ENCODE data around the gene ARID1B. TPM values are rescaled to one million over a fixed set of nuclear protein-coding genes. Genes with fewer than 3 reads are reported as not detected.

ARID1B gene
- total and polyA plus RNA-seq, 10 of the 15 experiments (the other 5 are each of a cell fraction or from before 2014, with no cell fraction given): 24.7 to 133 (median 54.6) TPM

GRCh38 chr6:156842598-156843250 lies 65.5 kb downstream of the ARID1B start (continued):
- TF ChIP-seq, protein P1, sequence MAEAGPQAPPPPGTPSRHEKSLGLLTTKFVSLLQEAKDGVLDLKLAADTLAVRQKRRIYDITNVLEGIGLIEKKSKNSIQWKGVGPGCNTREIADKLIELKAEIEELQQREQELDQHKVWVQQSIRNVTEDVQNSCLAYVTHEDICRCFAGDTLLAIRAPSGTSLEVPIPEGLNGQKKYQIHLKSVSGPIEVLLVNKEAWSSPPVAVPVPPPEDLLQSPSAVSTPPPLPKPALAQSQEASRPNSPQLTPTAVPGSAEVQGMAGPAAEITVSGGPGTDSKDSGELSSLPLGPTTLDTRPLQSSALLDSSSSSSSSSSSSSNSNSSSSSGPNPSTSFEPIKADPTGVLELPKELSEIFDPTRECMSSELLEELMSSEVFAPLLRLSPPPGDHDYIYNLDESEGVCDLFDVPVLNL (IDR thresholded peaks at IDR 0.05; ENCODE audit: low read depth, low read length): no peak
- TF ChIP-seq SMAD1 (IDR thresholded peaks at IDR 0.05; ENCODE audit: low read depth, partially characterized antibody): no peak
- no peak for TF ChIP-seq STAT3 (IDR thresholded peaks at IDR 0.05; ENCODE audit: low read depth, low read length)
- no peak for TF ChIP-seq BACH1 (IDR thresholded peaks at IDR 0.05; ENCODE audit: borderline replicate concordance)

- POLR2A ChIA-PET: interaction anchor here (1.5 kb wide), 1 partner anchor 22 kb away, joined by 3 read pairs; no protein-coding TSS in a partner anchor
- Histone ChIP-seq H3K4me1 (ENCODE audit: control insufficient read depth, insufficient read depth, low read length) (peaks cover 29% of the 10 kb centered on the region), H3K79me2 (ENCODE audit: control insufficient read depth, insufficient read depth, low read length) (peaks cover 97% of the 10 kb centered on the region)
- TF ChIP-seq POLR2A (IDR thresholded peaks at IDR 0.05; ENCODE audit: low read depth, low read length): no peak
- no peak for TF ChIP-seq SUZ12 (IDR thresholded peaks at IDR 0.05; ENCODE audit: unreplicated experiment)
- TF ChIP-seq, protein P2, sequence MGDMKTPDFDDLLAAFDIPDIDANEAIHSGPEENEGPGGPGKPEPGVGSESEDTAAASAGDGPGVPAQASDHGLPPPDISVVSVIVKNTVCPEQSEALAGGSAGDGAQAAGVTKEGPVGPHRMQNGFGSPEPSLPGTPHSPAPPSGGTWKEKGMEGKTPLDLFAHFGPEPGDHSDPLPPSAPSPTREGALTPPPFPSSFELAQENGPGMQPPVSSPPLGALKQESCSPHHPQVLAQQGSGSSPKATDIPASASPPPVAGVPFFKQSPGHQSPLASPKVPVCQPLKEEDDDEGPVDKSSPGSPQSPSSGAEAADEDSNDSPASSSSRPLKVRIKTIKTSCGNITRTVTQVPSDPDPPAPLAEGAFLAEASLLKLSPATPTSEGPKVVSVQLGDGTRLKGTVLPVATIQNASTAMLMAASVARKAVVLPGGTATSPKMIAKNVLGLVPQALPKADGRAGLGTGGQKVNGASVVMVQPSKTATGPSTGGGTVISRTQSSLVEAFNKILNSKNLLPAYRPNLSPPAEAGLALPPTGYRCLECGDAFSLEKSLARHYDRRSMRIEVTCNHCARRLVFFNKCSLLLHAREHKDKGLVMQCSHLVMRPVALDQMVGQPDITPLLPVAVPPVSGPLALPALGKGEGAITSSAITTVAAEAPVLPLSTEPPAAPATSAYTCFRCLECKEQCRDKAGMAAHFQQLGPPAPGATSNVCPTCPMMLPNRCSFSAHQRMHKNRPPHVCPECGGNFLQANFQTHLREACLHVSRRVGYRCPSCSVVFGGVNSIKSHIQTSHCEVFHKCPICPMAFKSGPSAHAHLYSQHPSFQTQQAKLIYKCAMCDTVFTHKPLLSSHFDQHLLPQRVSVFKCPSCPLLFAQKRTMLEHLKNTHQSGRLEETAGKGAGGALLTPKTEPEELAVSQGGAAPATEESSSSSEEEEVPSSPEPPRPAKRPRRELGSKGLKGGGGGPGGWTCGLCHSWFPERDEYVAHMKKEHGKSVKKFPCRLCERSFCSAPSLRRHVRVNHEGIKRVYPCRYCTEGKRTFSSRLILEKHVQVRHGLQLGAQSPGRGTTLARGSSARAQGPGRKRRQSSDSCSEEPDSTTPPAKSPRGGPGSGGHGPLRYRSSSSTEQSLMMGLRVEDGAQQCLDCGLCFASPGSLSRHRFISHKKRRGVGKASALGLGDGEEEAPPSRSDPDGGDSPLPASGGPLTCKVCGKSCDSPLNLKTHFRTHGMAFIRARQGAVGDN (IDR thresholded peaks at IDR 0.05): no peak
- no peak for TF ChIP-seq ZNF274 (IDR thresholded peaks at IDR 0.05; ENCODE audit: insufficient read depth, insufficient read length)
- TF ChIP-seq SKIL (IDR thresholded peaks at IDR 0.05; ENCODE audit: low read depth, poor library complexity, severe bottlenecking): no peak
- no peak for TF ChIP-seq MYB (IDR thresholded peaks at IDR 0.05; ENCODE audit: borderline replicate concordance, low read depth, low read length)
- TF ChIP-seq, protein P1 (IDR thresholded peaks at IDR 0.05; ENCODE audit: low read depth, low read length): no peak
- no peak for TF ChIP-seq PAX8 (IDR thresholded peaks at IDR 0.05)
- TF ChIP-seq, protein P3, sequence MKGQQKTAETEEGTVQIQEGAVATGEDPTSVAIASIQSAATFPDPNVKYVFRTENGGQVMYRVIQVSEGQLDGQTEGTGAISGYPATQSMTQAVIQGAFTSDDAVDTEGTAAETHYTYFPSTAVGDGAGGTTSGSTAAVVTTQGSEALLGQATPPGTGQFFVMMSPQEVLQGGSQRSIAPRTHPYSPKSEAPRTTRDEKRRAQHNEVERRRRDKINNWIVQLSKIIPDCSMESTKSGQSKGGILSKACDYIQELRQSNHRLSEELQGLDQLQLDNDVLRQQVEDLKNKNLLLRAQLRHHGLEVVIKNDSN (IDR thresholded peaks at IDR 0.05; ENCODE audit: borderline replicate concordance, extremely low read length, insufficient read depth, low read depth, low read length): no peak
These were observed 66.9 kb downstream of the ARID1B start for GRCh38 chr6:156844089-156844488.

More at GRCh38 chr6:156844089-156844488, 66.9 kb downstream of the ARID1B start:
- BruUV-seq (replicated peaks): no TSS peak
- Histone ChIP-seq H2AFZ (ENCODE audit: control insufficient read depth, low read depth, low read length) (no peak overlapping the region), H3K36me3 (ENCODE audit: control insufficient read depth in 2 of 2, insufficient read depth in 2 of 2, low read length in 1 of 2) (peaks cover 1 to 7% of the 10 kb centered on the region in 2 experiments; a peak in 3 of 4 replicates), H4K20me1 (ENCODE audit: control insufficient read depth, insufficient read depth) (peaks cover 6% of the 10 kb centered on the region; the same call in 1 of the 2 replicates), H3K9ac (ENCODE audit: control insufficient read depth, insufficient read depth, low read length) (no peak overlapping the region), H3K27me3 (replicated peaks in 1 of 2; ENCODE audit: control insufficient read depth in 2 of 2, insufficient read depth in 2 of 2, low read length in 1 of 2) (no peaks in the 10 kb centered on the region), H3K4me3 (no peak overlapping the region), H3K9me3 (replicated peaks; ENCODE audit: control insufficient read depth, insufficient read depth, low read length) (no peaks in the 10 kb centered on the region), H3K4me2 (ENCODE audit: control insufficient read depth, insufficient read depth) (no peak overlapping the region), H3K27ac (ENCODE audit: control insufficient read depth, insufficient read depth) (no peak overlapping the region)
- intact Hi-C loops (cut with micrococcal nuclease; ENCODE audit: unreplicated experiment): no loop called here
- ATAC-seq (no peak), FAIRE-seq (no peak), DNase-seq (ENCODE audit: low read depth, low spot score) (no peak)
- ChIA-PET SMC1A (ENCODE audit: uncharacterized antibody, unreplicated experiment) (interaction anchor here (0.6 to 1.0 kb wide), 2 partner anchors 89 to 715 kb away, joined by 3 read pairs; no protein-coding TSS in a partner anchor), RAD21 (ENCODE audit: unreplicated experiment) (no interaction called here), CTCF (no interaction called here)
- 92% methylated on average over 3 of the region's 3 CpGs for WGBS (ENCODE audit: insufficient coverage, insufficient replicate concordance, low lambda C conversion rate, missing lambda C conversion rate)
- in situ Hi-C loops (cut with MboI): no loop called here

Measured in GM12878 (cell line).